Measurements from ENCODE around the gene SNX5.

Gene SNX5

DNA sequence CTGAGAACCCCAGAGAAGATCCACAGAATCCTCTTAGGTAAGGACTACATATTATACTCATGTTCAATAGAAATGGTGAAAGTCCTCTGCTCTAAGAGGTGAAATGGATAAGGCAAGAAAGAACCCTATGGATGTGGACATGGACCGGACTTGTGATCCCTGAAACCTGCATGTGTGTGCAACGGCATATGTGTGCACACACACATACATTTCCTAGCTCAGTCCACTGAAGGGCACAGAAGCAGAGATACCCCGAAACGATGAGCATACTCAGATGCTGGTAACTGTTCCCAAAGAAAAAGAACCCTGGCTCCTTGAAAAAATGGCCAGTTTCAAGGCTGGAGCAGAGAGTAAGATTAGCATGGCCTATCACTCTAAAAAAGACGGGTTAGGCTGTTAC is 22.6 kb downstream of the SNX5 start:
- H3K36me3 Mint-ChIP-seq (ENCODE audit: low read depth) = peaks cover 72% of the 10 kb centered on the region
- H3K4me1 Mint-ChIP-seq (ENCODE audit: low read depth) = peaks cover 11% of the 10 kb centered on the region
- no peak overlapping the region for H3K27ac Mint-ChIP-seq
- H3K9me3 Mint-ChIP-seq = no peaks in the 10 kb centered on the region
- H3K4me3 Mint-ChIP-seq = no peak overlapping the region
- H3K27me3 Mint-ChIP-seq (ENCODE audit: low read depth) = no peaks in the 10 kb centered on the region

DNA sequence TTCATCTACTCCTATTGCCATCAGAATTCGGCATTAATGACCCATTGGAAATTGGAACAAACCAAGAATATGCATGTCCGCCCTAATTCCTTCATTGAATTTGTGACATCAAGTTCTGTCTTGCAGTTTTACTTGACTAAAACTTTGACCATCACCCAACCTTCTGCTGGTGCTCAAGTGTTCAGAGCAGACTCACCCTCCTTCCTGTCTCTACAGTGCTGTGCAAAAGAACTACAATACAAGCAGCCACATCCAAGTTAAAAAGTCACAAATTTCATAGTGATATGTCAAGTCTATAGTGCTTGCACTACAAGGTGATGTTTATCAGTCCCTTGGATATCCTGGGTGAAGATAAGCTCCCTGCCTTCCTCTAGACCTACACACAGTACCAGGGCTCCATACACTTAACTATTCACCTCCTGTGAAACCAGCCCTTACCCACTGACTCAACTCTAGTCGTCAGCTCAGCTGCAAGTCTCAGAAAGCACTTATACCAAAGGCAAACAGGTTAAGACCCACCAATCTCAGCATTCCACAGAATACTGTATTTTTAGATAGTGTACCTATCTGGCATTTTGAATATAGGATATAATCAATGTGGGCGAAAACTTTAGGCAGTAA is 23.6 kb downstream of the SNX5 start:
- Mint-ChIP-seq H3K36me3 (ENCODE audit: low read depth) (peaks cover 71% of the 10 kb centered on the region), H3K4me3 (no peak overlapping the region)

DNA sequence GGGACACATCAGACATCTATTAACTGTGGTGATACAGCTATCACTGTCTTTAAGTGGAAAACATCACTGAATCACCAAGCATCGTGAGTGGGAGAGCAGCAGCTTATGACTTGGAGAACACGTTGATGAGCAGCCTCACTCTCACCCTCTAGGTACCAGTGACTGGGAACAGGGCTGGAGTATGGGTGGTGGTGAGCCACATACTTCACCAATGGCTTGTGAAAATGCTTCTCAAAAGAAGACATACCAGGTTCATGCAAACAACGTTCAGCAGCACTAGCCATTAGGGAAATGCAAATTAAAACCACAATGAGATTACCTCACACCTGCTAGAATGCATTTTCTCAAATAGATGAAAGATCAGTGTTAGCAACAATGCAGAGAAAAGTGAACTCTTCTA is 25.3 kb downstream of the SNX5 start:
- Mint-ChIP-seq H3K4me1 (ENCODE audit: low read depth) (peaks cover 24% of the 10 kb centered on the region), H3K27ac (no peak overlapping the region), H3K4me3 (no peak overlapping the region), H3K36me3 (ENCODE audit: low read depth) (peaks cover 56% of the 10 kb centered on the region), H3K27me3 (ENCODE audit: low read depth) (no peaks in the 10 kb centered on the region), H3K9me3 (no peaks in the 10 kb centered on the region)

More for the DNA sequence above, 23.6 kb downstream of the SNX5 start:
- no peaks in the 10 kb centered on the region for H3K27me3 Mint-ChIP-seq (ENCODE audit: low read depth)
- peaks cover 15% of the 10 kb centered on the region for H3K4me1 Mint-ChIP-seq (ENCODE audit: low read depth)
- no peaks in the 10 kb centered on the region for H3K9me3 Mint-ChIP-seq
- H3K27ac Mint-ChIP-seq = no peak overlapping the region

DNA sequence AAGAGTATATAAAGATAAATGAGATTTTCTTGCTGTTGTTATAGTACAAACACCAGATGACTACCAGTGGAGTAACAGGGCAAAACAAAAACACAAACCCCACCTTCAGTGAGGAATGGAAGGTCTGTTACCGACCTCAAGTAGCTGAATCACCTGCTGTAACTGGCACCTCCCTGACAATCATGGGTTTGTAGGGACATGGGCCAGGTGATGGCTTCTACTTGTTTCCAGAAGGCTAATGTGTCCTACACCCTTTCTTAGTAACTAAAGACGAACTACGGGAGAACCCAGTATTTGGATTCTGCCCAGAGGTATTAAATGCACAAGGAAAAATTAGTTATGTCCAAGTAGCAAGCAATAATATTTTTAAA is 26.8 kb downstream of the SNX5 start:
- Mint-ChIP-seq H3K36me3 (ENCODE audit: low read depth) (peaks cover 47% of the 10 kb centered on the region), H3K27ac (no peak overlapping the region), H3K9me3 (no peaks in the 10 kb centered on the region), H3K4me3 (no peak overlapping the region), H3K27me3 (ENCODE audit: low read depth) (no peaks in the 10 kb centered on the region), H3K4me1 (ENCODE audit: low read depth) (peaks cover 23% of the 10 kb centered on the region)

DNA sequence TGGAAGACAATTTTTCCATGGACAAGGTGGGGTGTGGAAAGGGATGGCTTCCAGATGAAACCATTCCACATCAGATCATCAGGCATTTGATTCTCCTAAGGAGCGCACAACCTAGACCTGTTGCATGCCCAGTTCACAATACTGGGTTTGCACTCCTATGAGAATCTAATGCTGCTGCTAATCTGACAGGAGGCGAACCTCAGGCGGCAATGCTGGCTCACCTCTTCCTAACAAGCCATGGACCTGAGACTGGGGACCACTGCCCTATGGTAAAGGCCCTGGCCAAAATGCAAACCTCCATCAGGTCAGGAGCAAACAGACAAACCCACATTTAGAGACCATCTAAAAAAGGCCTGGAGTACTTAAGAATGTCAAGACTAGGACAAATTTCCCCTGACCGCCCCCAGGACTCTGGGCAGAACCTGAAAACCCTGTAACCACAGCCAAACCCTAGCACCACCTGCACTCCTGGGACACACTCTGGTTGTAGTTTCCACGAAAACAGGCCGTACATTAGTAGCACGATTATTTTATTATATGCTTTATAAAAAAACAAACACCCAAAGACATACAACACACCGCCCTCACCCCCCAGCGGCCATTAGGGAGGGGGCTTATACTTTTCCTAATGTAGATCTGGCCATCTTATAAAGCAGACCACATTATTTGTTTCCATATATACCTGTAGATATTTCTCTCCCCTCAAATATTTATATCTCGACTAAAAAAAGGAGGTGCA is 27.3 kb downstream of the SNX5 start:
- H3K27me3 Mint-ChIP-seq (ENCODE audit: low read depth) = no peaks in the 10 kb centered on the region
- H3K27ac Mint-ChIP-seq = no peak overlapping the region
- H3K9me3 Mint-ChIP-seq = no peaks in the 10 kb centered on the region
- H3K4me3 Mint-ChIP-seq = no peak overlapping the region
- H3K36me3 Mint-ChIP-seq (ENCODE audit: low read depth) = peaks cover 42% of the 10 kb centered on the region
- peaks cover 22% of the 10 kb centered on the region for H3K4me1 Mint-ChIP-seq (ENCODE audit: low read depth)

DNA sequence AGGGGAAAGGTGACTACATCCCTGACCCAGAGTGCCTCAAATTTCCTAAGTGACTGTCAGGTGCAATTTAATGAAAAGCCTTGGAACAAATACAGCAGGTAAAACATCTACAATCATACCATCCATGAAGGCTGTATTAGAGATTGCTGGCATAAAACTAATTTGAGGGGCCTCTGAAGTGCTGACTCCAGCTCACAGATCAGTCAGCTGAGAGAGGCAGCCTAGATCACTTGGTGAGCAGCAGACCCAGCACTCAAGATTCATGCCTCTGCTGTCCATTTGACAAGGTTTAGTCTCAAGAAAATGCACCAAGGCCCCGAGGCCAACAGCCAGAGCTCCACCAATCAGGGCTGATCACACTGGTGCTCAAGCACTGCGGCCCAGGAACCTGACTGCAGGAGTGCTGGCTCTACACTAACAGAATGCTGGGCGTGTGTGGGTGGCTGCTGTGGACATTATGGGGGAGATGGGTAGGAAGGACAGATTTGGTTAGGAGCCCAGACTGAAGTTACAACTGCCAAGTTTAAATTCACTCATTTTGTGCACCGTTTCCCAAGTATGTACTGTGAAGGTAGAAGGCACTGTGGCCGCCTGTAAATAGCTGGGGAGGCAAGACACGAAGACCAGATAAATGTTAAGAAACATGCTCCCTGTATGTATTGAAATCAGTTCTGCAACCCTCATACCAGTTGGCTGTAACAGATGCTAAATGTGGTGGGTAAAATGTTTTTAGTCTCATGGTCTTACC is 28.2 kb downstream of the SNX5 start:
- Mint-ChIP-seq H3K27ac (no peak overlapping the region), H3K27me3 (ENCODE audit: low read depth) (no peaks in the 10 kb centered on the region), H3K4me1 (ENCODE audit: low read depth) (peaks cover 22% of the 10 kb centered on the region), H3K36me3 (ENCODE audit: low read depth) (peaks cover 36% of the 10 kb centered on the region), H3K4me3 (no peak overlapping the region), H3K9me3 (no peaks in the 10 kb centered on the region)

DNA sequence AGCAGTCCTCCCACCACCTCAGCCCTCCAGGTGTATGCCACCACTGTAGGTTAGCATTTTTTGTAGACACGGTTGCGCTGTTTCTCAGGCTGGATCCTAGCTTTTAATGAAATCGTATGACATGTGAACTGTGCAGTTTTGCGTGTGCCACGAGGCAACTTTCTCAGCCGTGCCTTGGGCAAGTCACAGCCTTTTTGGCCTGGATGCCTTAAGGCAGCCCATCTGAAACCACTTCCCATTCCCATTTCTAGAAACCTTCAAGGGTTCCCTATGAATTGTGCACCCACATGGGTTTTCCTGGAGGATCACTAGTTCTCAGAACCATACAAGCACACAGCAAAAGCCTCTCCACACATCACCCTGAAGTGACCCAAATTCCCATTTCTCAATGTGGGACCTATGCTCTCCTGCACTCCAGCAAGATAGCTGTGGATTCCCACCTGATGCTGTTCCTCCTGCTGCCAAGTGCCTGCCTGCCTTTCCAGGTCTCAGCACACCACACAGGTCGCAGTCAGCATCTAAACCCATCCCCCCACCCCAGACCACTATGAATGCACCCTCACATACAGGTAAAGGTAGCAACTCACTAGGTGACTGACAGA is 28.9 kb downstream of the SNX5 start:
- Mint-ChIP-seq H3K4me1 (ENCODE audit: low read depth) (peaks cover 18% of the 10 kb centered on the region), H3K27me3 (ENCODE audit: low read depth) (no peaks in the 10 kb centered on the region), H3K36me3 (ENCODE audit: low read depth) (peaks cover 30% of the 10 kb centered on the region), H3K9me3 (no peaks in the 10 kb centered on the region), H3K4me3 (no peak overlapping the region), H3K27ac (peak overlapping the region; percentile 49)

DNA sequence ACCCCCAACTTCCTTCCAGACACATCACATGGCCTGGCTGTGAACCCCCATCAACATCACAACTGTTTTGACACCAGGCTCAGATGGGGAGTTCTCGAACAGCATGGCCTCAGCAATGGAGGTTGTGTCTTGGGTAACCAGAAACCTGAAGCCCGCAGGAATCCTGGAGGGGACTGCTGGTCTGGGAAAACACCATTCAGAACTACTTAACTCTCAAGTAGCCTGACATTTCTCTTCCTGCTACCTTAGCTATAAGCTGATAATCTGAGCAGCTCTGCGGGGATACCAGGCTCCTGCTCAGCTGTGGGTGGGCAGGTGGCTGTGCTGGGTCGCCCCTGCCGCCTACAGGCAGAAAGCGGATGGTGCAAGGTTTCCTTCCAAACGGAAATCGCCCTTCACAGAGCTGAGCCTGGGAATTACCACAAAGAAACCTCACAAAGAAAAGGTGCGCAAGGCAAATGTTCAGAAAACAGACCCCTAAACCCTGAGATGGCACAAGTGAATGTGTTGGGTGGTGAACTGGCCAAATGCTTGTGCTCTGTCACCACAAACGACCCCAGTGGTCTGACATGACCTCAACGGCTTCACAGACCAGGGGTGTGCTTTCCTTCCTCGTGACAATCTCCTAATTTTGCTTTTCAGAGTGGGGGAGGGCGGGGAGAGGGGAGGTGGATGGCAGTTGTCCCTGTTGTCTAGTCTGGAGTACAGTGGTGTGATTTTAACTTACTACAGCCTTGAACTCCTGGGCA is 29.5 kb downstream of the SNX5 start:
- no peak overlapping the region for H3K4me3 Mint-ChIP-seq
- no peaks in the 10 kb centered on the region for H3K9me3 Mint-ChIP-seq
- peaks cover 17% of the 10 kb centered on the region for H3K4me1 Mint-ChIP-seq (ENCODE audit: low read depth)

DNA sequence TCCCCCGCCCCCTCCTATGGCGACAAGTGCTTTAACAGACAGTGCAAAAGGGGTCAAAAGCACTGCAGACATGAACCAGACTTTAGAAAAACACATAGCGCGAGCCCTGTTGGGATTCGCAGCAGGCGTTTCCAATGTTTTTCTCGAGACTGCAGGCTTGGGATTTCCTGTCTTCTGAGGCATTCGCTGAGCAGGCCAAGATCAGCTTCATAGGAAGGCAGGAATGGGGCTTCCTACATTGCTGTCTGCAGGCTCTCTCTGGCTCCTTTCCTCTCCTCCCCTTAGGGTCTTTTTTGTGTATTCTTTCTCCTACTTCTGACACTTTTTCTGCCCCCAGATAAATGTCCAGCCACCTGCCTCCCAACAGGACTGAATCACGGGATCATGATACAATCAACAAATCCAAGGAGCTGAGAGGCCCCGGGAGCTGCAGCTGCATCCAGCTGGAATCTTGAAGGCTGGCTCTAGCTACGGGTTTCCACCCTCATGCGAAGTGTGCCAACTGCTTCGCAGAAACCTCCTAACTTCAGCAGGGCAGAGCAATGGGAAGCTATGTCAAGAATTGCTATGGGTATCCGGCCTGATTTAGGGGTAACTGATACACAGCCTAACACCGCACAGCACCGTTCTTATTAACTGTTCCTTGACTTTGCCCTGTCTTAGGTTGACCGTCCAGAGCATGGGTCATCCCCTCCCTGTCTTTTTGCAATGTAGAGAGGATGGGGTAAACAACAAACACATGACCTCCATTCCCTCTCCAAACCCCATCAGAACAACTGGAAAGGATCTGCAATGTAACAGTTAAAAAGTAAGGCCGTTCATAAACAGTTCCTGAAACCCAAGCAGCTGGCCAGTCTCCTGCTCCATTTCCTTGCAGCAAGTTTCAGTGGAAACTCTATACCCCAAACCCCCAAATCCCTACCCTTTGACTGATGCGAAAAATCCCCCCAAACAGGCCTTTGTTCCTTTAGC is 31.5 kb downstream of the SNX5 start:
- H3K9me3 Mint-ChIP-seq = peaks cover 3% of the 10 kb centered on the region
- peaks cover 17% of the 10 kb centered on the region for H3K36me3 Mint-ChIP-seq (ENCODE audit: low read depth)
- H3K27ac Mint-ChIP-seq = no peak overlapping the region
- peaks cover 13% of the 10 kb centered on the region for H3K4me1 Mint-ChIP-seq (ENCODE audit: low read depth)
- H3K4me3 Mint-ChIP-seq = no peak overlapping the region
- no peaks in the 10 kb centered on the region for H3K27me3 Mint-ChIP-seq (ENCODE audit: low read depth)

More for the DNA sequence above, 29.5 kb downstream of the SNX5 start:
- no peak overlapping the region for H3K27ac Mint-ChIP-seq
- peaks cover 29% of the 10 kb centered on the region for H3K36me3 Mint-ChIP-seq (ENCODE audit: low read depth)
- H3K27me3 Mint-ChIP-seq (ENCODE audit: low read depth) = no peaks in the 10 kb centered on the region

DNA sequence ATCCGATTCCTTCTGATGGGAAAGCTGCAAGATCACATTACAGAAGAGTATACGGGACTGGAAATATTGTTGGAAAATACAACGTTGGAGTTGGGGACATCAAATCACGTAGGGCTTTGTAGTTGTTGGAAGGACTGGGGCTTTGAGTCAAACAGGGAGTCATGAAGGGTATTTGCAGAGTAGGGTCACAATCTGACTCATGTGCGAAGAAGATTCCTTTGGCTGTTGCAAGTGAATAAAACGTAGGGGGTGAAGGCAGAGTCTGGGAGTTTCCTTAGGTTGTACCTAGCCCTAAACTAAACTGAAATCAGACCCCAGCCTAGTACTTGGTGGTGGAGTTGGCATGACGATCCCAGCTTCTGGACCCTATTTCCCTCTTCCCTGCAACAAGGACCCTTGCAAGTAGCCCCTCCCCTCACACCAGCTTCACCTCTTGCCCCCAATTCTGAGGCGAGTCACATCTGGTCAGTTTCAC is 32.3 kb downstream of the SNX5 start:
- peaks cover 12% of the 10 kb centered on the region for H3K36me3 Mint-ChIP-seq (ENCODE audit: low read depth)
- H3K27ac Mint-ChIP-seq = no peak overlapping the region
- no peak overlapping the region for H3K4me3 Mint-ChIP-seq
- H3K4me1 Mint-ChIP-seq (ENCODE audit: low read depth) = peaks cover 13% of the 10 kb centered on the region
- no peaks in the 10 kb centered on the region for H3K27me3 Mint-ChIP-seq (ENCODE audit: low read depth)
- peaks cover 4% of the 10 kb centered on the region for H3K9me3 Mint-ChIP-seq

DNA sequence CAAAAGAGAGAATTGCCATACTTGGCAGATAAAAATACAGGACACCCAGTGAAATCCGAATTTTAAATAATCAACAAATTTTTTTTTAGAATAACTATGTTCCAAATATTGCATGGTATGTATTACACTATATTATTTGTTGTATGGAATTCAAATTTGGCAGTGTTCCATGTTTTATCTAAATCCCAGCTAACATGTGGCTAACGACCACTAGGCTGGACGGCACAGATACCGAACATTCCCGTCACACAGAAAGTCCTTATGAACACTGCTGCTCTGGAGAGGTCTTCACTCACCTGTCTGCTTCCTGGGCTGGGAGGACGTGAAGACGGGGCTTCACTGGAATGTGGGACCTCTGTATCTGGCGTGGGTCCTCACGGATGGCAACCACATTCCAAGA is 32.8 kb downstream of the SNX5 start:
- H3K4me3 Mint-ChIP-seq = no peak overlapping the region
- H3K27ac Mint-ChIP-seq = no peak overlapping the region
- peaks cover 9% of the 10 kb centered on the region for H3K36me3 Mint-ChIP-seq (ENCODE audit: low read depth)
- no peaks in the 10 kb centered on the region for H3K27me3 Mint-ChIP-seq (ENCODE audit: low read depth)
- H3K4me1 Mint-ChIP-seq (ENCODE audit: low read depth) = peaks cover 13% of the 10 kb centered on the region
- H3K9me3 Mint-ChIP-seq = peaks cover 4% of the 10 kb centered on the region

DNA sequence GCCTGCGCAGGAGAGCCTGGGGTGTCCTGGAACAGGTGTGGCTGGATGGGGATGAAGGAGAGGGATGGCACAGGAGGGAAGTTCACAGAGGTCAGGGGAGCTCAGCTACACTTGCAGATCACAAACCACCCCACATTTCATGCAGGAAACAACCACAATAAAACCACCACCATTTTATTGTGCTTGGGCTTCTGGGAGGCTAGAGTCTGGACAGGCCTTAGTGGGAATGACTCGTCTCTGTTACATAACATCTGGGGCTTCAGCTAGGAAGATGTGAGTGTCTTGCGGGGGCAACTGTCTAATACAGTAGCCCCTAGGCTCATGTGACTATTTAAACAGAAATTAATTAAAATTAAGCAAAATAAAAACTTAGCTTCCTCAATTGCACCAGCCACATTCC is 33.4 kb downstream of the SNX5 start:
- H3K27ac Mint-ChIP-seq = no peak overlapping the region
- no peaks in the 10 kb centered on the region for H3K27me3 Mint-ChIP-seq (ENCODE audit: low read depth)
- no peak overlapping the region for H3K4me3 Mint-ChIP-seq
- peaks cover 4% of the 10 kb centered on the region for H3K36me3 Mint-ChIP-seq (ENCODE audit: low read depth)
- H3K4me1 Mint-ChIP-seq (ENCODE audit: low read depth) = peaks cover 10% of the 10 kb centered on the region
- peaks cover 4% of the 10 kb centered on the region for H3K9me3 Mint-ChIP-seq

DNA sequence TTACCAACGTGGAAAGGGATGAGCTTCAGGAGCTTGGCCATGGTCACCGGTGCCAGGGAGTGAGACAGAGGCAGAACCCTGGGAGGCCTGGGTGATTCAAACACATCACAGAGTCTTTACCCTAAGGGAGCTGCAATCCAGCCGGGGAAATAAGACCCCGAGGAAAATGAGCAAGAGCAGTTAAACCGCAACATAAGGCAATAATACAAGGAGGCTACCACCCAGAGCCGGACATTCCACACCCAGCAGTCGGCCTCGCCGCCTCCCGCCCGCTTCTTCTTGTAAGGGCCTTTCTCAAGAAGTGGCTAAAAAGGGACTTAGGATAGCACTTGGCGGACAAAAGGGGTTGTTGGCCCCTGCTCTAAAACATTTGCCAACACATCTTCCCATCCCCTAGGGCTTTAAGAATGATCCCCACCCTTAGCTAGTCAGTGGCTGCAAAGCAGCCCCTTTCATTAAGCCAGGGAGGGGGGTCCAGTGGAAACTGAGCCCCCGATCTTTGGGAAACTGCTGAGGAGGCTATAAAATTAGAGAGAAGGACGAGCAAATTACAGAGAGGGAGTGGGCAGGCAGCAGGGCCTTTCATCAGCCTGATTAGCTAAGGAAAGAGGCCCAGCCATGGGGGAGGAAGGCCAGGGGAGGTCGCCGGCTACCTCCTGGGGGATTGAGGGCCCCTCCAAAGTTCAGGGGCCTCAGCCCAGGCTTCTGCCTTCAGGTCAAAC is 34.3 kb downstream of the SNX5 start:
- no peak overlapping the region for H3K27ac Mint-ChIP-seq
- H3K4me3 Mint-ChIP-seq = no peak overlapping the region
- peaks cover 4% of the 10 kb centered on the region for H3K9me3 Mint-ChIP-seq
- peaks cover 3% of the 10 kb centered on the region for H3K4me1 Mint-ChIP-seq (ENCODE audit: low read depth)
- H3K36me3 Mint-ChIP-seq (ENCODE audit: low read depth) = peaks cover 4% of the 10 kb centered on the region
- H3K27me3 Mint-ChIP-seq (ENCODE audit: low read depth) = no peaks in the 10 kb centered on the region
